ENCODE results near the gene NAV2. TPM values are rescaled to one million over a fixed set of nuclear protein-coding genes. Genes with fewer than 3 reads are reported as not detected.
A peak's percentile ranks its signal among the peaks of the same experiment; 100 is the strongest.

NAV2 gene
- total RNA-seq, 4 donors from 2014 or later, result 9.1 to 34.7 (median 22.2) TPM

GRCh38 chr11:19984048-19984742 lies 271.6 kb downstream of the NAV2 start:
- Histone ChIP-seq H3K4me1 (no peaks in the 10 kb centered on the region), H3K9me3 (no peaks in the 10 kb centered on the region), H3K4me3 (no peak overlapping the region), H3K27me3 (no peaks in the 10 kb centered on the region), H3K27ac (no peak overlapping the region), H3K36me3 (peaks cover 4% of the 10 kb centered on the region)
- TF ChIP-seq POLR2A (IDR thresholded peaks at IDR 0.05) (no peak), EP300 (IDR thresholded peaks at IDR 0.05) (no peak), CTCF (IDR thresholded peaks at IDR 0.05) (no peak), POLR2AphosphoS5 (IDR thresholded peaks at IDR 0.05) (no peak)
- no peak for DNase-seq (ENCODE audit: low spot score in 2 of 2)
- WGBS, result 95% methylated on average over 8 of the region's 8 CpGs

GRCh38 chr11:19985111-19985510 lies 272.5 kb downstream of the NAV2 start:
- Histone ChIP-seq H3K4me3 (no peak overlapping the region), H3K4me1 (no peaks in the 10 kb centered on the region), H3K36me3 (peaks cover 4% of the 10 kb centered on the region), H3K27ac (no peak overlapping the region), H3K27me3 (no peaks in the 10 kb centered on the region), H3K9me3 (no peaks in the 10 kb centered on the region)
- TF ChIP-seq CTCF (IDR thresholded peaks at IDR 0.05), result no peak
- no peak for TF ChIP-seq EP300 (IDR thresholded peaks at IDR 0.05)
- TF ChIP-seq POLR2A (IDR thresholded peaks at IDR 0.05), result no peak
- no peak for TF ChIP-seq POLR2AphosphoS5 (IDR thresholded peaks at IDR 0.05)
- DNase-seq (ENCODE audit: low spot score in 2 of 2), result no peak

GRCh38 chr11:19987331-19987801 lies 274.7 kb downstream of the NAV2 start:
- Histone ChIP-seq H3K27me3 (no peaks in the 10 kb centered on the region), H3K36me3 (peaks cover 4% of the 10 kb centered on the region), H3K4me1 (no peaks in the 10 kb centered on the region), H3K9me3 (no peaks in the 10 kb centered on the region), H3K27ac (peak overlapping the region; percentile 32), H3K4me3 (no peak overlapping the region)
- DNase-seq (ENCODE audit: low spot score in 2 of 2), result no peak
- TF ChIP-seq POLR2AphosphoS5 (IDR thresholded peaks at IDR 0.05), result no peak
- TF ChIP-seq EP300 (IDR thresholded peaks at IDR 0.05), result no peak
- WGBS, result 57% methylated on average over 2 of the region's 2 CpGs

GRCh38 chr11:19988598-19988997 lies 276.0 kb downstream of the NAV2 start:
- H3K27me3 ChIP-seq, result no peaks in the 10 kb centered on the region
- no peaks in the 10 kb centered on the region for H3K9me3 ChIP-seq
- peak overlapping the region; percentile 32 for H3K27ac ChIP-seq
- no peak for DNase-seq (ENCODE audit: low spot score in 2 of 2)
- TF ChIP-seq EP300 (IDR thresholded peaks at IDR 0.05) (no peak), POLR2A (IDR thresholded peaks at IDR 0.05) (no peak), POLR2AphosphoS5 (IDR thresholded peaks at IDR 0.05) (peak in 1 of 3 donors; percentile 12), CTCF (IDR thresholded peaks at IDR 0.05) (no peak)
- peaks cover 4% of the 10 kb centered on the region for H3K36me3 ChIP-seq
- WGBS, result 42% methylated on average over 2 of the region's 2 CpGs
- no peak overlapping the region for H3K4me3 ChIP-seq
- H3K4me1 ChIP-seq, result no peaks in the 10 kb centered on the region

- H3K27me3 ChIP-seq, result no peaks in the 10 kb centered on the region
- DNase-seq (ENCODE audit: low spot score in 2 of 2), result no peak
- H3K36me3 ChIP-seq, result peaks cover 4% of the 10 kb centered on the region
- no peaks in the 10 kb centered on the region for H3K4me1 ChIP-seq
- TF ChIP-seq POLR2A (IDR thresholded peaks at IDR 0.05) (no peak), CTCF (IDR thresholded peaks at IDR 0.05) (no peak), POLR2AphosphoS5 (IDR thresholded peaks at IDR 0.05) (no peak), EP300 (IDR thresholded peaks at IDR 0.05) (no peak)
- peak overlapping the region; percentile 32 for H3K27ac ChIP-seq
- no peak overlapping the region for H3K4me3 ChIP-seq
- WGBS, result 79% methylated on average over 2 of the region's 2 CpGs
- no peaks in the 10 kb centered on the region for H3K9me3 ChIP-seq
Measured at GRCh38 chr11:19989191-19989590, 276.6 kb downstream of the NAV2 start.
